HG02571 (cell line): ENCODE measurements around the gene HRG.
"Not testable (repeated sequence)": the region's sequence is repeated elsewhere in the genome, so short reads cannot be mapped to it uniquely, and the experiment has no call there.

Experiments
- ATAC-seq: cut with Tn5 transposase; IDR thresholded peaks from one replicate; pipeline ENCODE4 v1.9.1; 2021; ENCODE audit warnings: mild to moderate bottlenecking, moderate library complexity; ENCODE audit not compliant: unreplicated experiment

Gene HRG

DNA sequence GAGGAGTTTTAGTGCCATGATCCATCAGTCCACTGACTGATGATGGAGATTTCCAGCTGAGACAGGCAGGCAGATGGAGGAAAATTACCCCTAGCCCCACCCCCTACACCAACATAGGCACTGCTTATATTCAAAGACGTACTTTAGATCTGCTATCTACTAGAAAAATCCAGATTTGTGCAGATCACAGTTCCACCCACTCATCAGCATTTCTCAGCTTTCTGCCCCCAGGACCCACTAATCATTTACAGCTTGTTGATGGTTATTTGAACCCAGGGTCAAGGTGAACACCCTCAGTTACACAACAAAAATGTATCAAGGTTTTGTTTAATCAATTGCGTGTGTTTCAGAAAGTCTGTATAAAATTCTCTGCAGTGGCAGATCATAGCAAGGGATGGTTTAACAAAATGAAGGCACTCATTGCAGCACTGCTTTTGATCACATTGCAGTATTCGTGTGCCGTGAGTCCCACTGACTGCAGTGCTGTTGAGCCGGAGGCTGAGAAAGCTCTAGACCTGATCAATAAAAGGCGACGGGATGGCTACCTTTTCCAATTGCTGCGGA, at the start of gene HRG:
HRG (plus strand) TSS at position 390 of the 564 bp plus-strand sequence; CDS start at position 408, 18 bp downstream.
- ATAC-seq: no peak

DNA sequence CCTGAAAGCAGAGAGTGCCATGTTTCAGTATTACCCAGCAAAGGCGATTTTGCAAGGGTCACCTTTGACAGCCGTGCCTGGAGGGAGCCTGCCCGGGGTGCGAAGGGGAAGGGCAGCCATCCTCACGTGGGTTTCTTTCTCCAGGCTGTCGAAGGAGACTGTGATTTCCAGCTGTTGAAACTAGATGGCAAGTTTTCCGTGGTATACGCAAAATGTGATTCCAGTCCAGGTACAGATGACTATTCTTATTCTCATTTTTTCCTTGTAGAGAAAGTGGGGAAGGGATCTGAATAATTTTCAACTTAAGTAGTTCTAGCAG, 49.6 kb upstream of the HRG start:
- no peak for ATAC-seq

- ATAC-seq: peak; percentile 85
These were observed 48.5 kb upstream of the HRG start for GRCh38 chr3:186617036-186617946.

DNA sequence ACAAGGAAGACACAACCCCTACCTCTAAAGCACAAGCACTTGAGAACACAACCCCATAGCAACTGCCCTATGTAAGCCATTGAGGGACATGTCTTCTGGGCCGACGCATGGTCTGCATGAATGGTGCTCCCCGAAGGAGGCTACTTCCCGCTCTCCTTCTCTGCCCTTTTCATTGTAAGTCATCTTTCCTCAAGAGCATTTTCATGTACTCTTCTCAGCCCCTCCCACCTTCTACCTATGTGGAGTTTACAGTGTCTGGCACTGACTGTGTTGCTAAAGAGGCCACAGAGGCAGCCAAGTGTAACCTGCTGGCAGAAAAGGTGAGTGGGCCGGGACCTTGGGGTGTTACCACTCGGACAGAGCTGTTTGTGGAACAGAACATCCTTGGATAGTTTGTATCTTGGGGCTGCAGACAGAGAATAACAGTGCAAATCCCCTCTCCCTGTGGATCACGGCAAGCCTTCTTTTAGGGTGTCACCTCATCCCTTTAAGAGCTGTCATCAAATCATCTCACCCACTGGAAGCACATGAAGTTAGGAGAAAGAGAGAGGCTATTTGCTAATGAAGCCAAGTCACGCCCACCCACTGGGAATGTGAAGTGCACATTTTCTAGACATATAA, 47.4 kb upstream of the HRG start:
- ATAC-seq: no peak

DNA sequence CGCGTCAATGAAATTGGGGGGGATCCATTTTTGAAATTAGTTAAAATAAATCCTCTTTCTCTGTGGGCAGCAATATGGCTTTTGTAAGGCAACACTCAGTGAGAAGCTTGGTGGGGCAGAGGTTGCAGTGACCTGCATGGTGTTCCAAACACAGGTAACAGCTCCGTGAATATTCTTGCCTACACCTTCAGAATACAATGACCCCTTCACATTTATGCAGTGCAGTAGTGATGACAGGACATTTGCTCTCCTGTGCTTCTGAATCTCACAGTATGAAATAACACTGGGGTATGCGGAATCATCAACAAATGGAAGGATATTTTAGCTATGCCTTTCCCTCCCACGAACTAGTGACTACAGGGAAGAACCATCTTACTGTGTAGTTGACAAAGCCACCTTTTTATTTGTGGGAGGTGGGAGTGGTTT, 46.0 kb upstream of the HRG start:
- no peak for ATAC-seq

GRCh38 chr3:186620213-186621092, 45.4 kb upstream of the HRG start:
- ATAC-seq: no peak

- no peak for ATAC-seq
These were observed 43.7 kb upstream of the HRG start for GRCh38 chr3:186621894-186622650.

GRCh38 chr3:186622651-186623310, 43.0 kb upstream of the HRG start:
- no peak for ATAC-seq

DNA sequence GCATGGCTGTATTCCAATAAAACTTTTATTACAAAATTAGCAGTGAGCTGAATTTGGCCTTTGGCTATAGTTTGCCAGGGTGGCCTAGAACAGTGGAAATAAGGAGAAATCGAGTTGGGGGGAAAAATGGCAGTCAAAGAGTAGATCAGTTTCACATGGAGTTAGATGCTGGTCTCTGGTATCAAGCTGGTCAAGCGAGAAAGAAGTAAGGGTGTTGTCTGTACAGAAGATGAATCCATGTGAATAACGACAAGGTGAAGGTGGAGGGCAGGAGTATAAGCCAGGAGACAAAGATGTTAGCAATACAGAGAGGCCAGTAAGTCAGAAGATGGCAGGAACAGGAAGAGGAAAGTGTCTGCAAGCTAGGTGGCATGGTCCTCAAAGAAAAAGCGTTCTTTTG, 41.2 kb upstream of the HRG start:
- no peak for ATAC-seq

GRCh38 chr3:186625600-186626042, 40.2 kb upstream of the HRG start:
- no peak for ATAC-seq

GRCh38 chr3:186626254-186626847, 39.5 kb upstream of the HRG start:
- ATAC-seq: no peak

DNA sequence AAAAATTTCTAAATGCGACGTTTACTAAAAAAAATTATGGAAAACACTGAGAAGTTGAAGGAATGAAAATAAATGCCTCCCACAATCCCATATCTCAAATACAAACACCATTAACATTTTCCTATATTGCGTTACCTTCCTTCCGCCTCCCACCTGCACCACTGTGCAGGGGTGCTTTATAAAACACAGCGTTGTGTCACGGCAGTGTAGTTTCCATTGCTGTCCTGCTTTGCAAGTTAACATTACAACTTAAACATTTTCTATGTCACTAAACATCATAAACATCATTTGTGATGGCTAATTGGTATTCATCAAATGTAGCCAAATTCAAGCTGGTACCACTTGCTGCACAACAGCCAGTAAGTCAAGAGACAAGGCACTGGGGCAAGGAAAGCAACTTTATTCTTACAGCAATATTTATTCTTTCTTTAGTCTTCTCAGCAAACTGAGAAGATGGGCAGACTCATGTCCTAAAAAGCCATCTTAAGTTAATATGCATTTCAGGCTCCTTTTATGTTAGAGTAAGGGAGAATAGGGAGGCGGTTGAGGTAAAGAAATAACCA, 37.9 kb upstream of the HRG start:
- ATAC-seq: no peak

DNA sequence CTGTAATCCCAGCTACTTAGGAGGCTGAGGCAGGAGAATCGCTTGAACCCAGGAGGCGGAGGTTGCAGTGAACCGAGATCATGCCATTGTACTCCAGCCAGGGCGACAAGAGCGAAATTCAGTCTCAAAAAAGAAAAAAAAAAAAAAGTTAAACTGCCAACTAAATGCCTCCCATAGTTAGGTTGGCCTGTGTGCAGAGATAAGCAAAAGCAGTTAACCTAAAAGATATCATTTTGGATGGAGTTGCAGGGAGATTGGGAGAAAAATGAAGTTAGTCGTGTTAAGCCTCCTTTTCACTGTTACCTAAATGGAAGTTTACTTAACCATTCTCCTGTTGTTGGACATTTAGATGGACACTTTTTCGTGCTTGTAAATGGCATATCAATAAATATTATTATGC, 37.1 kb upstream of the HRG start:
- no peak for ATAC-seq

DNA sequence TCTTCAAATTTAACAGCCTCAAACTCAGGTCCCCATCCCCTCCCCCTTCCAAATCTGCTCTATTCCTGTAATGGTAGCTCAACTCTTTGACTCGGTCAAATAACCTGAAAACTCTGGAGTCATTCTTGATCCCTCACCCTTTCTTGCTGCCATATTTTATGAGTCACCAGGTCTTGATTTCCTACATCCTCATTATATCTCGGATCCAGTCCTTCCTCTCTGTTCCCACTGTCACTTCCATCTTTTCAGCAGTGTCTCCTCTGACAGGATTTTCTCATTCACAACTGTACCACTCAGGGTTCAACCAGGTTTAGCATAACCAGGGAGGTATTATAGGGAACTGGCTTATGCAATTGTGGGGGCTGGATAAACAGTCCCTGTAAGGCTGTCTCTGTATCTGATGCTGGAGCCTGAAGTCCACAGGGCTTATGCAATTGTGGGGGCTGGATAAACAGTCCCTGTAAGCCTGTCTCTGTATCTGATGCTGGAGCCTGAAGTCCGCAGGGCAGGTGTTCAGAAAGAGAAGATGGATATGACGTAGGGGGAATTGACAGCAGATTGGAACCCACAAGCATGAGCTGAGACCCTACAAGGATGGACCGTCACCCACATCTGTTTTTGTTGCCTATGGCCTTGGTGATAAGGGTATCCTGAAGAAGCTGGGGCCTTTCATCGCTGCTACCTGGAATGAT, 34.7 kb upstream of the HRG start:
- no peak for ATAC-seq

- ATAC-seq: no peak
These were observed 32.3 kb upstream of the HRG start for GRCh38 chr3:186633481-186633880.

DNA sequence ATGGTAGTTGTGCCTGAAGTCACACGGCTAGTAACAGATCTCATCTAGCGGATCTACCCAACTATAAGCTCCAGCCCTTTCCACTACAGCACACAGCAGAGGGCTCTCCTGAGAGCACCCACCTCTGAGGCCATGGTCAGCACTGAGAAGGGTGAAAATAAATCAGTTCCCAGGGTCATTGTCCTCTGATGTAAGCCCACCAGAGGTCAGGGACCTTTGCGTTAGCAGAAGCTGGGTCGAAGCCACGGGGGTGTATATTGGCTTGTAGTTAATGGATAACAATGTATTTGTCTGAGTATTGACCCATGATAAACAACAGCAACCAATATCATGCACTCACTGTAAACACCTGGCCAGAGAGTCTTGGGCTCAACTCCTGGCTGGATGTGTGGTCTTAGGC, 31.6 kb upstream of the HRG start:
- not testable (repeated sequence) for ATAC-seq

DNA sequence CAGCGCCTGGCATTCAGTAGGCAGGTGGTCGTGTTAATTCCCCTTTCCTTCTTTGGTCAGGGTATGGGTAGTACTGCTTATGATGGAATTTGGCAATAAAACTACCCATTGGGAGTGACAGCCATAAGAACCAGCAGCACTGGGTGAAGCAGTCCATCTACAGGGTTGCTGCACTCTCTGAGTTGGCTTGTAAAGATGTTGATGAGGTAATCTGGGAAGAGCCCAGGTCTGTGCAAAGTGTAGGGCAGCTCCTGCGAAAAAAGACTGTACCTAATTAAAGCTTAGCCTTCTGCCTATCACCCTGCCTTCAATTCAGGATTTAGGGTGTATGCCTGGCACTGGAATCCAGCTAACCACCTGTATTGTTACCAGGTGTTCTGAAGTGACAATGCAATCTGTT, 30.3 kb upstream of the HRG start:
- ATAC-seq: no peak

GRCh38 chr3:186636536-186636935, 29.3 kb upstream of the HRG start:
- no peak for ATAC-seq

DNA sequence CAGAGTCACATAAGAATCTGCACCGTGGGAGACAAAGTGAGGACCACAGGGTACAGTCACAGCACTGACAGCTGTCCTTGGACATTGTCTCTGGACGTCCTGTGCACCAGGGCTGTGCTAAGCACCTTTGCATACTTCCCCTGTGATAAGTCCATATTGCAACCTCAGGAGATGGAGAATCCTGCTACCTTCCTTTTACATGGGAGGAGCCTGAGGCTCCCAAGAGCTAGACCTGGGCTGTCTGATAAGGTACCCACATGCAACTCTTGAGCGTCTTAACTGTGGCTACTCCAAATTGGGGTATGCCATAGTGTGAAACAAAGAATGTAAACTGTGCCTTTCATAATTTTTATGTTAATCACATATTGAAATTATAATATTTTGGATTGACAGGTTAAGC, 28.1 kb upstream of the HRG start:
- ATAC-seq: no peak
